Measurements from ENCODE around the gene RIC8B.

The RIC8B gene

GRCh38 chr12:106760184-106760531, 14.3 kb upstream of the RIC8B start:
- Histone ChIP-seq H3K4me3 (ENCODE audit: low read depth, low read length) (no peak overlapping the region), H3K27ac (no peak overlapping the region), H3K36me3 (no peaks in the 10 kb centered on the region), H3K27me3 (ENCODE audit: insufficient read depth, low read depth, severe bottlenecking) (no peaks in the 10 kb centered on the region), H3K9me3 (ENCODE audit: severe bottlenecking) (no peaks in the 10 kb centered on the region)
- TF ChIP-seq CTCF (IDR thresholded peaks at IDR 0.05; ENCODE audit: low read depth, low read length): no peak
- DNase-seq: no peak

GRCh38 chr12:106764220-106764619, 10.3 kb upstream of the RIC8B start:
- no peak overlapping the region for H3K4me3 ChIP-seq (ENCODE audit: low read depth, low read length)

GRCh38 chr12:106764738-106765137, 9.7 kb upstream of the RIC8B start:
- Histone ChIP-seq H3K9me3 (ENCODE audit: severe bottlenecking) (no peaks in the 10 kb centered on the region), H3K36me3 (no peaks in the 10 kb centered on the region), H3K27me3 (ENCODE audit: insufficient read depth, low read depth, severe bottlenecking) (no peaks in the 10 kb centered on the region), H3K27ac (no peak overlapping the region), H3K4me3 (ENCODE audit: low read depth, low read length) (no peak overlapping the region)
- no peak for DNase-seq
- TF ChIP-seq CTCF (IDR thresholded peaks at IDR 0.05; ENCODE audit: low read depth, low read length): no peak

More at GRCh38 chr12:106764220-106764619, 10.3 kb upstream of the RIC8B start:
- DNase-seq: no peak
- Histone ChIP-seq H3K36me3 (no peaks in the 10 kb centered on the region), H3K27ac (no peak overlapping the region), H3K9me3 (ENCODE audit: severe bottlenecking) (no peaks in the 10 kb centered on the region), H3K27me3 (ENCODE audit: insufficient read depth, low read depth, severe bottlenecking) (no peaks in the 10 kb centered on the region)
- no peak for TF ChIP-seq CTCF (IDR thresholded peaks at IDR 0.05; ENCODE audit: low read depth, low read length)

GRCh38 chr12:106766393-106766826, 8.1 kb upstream of the RIC8B start:
- DNase-seq: no peak
- TF ChIP-seq CTCF (IDR thresholded peaks at IDR 0.05; ENCODE audit: low read depth, low read length): no peak
- no peak overlapping the region for H3K27ac ChIP-seq
- H3K36me3 ChIP-seq: no peaks in the 10 kb centered on the region
- H3K27me3 ChIP-seq (ENCODE audit: insufficient read depth, low read depth, severe bottlenecking): no peaks in the 10 kb centered on the region
- no peak overlapping the region for H3K4me3 ChIP-seq (ENCODE audit: low read depth, low read length)
- H3K9me3 ChIP-seq (ENCODE audit: severe bottlenecking): no peaks in the 10 kb centered on the region

GRCh38 chr12:106767206-106767605, 7.3 kb upstream of the RIC8B start:
- H3K27ac ChIP-seq: no peak overlapping the region
- no peak for DNase-seq
- no peaks in the 10 kb centered on the region for H3K27me3 ChIP-seq (ENCODE audit: insufficient read depth, low read depth, severe bottlenecking)
- no peaks in the 10 kb centered on the region for H3K36me3 ChIP-seq
- no peak overlapping the region for H3K4me3 ChIP-seq (ENCODE audit: low read depth, low read length)
- no peak for TF ChIP-seq CTCF (IDR thresholded peaks at IDR 0.05; ENCODE audit: low read depth, low read length)
- no peaks in the 10 kb centered on the region for H3K9me3 ChIP-seq (ENCODE audit: severe bottlenecking)

Data from WERI-Rb-1 (cell line).